SK-N-SH (cell line): ENCODE data around the gene MRPS27.

Experiments used
- CHD2 ChIP-seq: fragments of 150-350 bp; IDR thresholded peaks from 2 replicates; pipeline ENCODE4 v1.6.1; 2018; ENCODE audit warnings: low read length; ENCODE audit not compliant: partially characterized antibody
- CTCF ChIP-seq: fragments of 200-600 bp; sonication (generic); IDR thresholded peaks from 2 replicates; pipeline ENCODE4 v1.6.1; 2017; ENCODE audit warnings: antibody characterized with exemption, mild to moderate bottlenecking, moderate library complexity
- EP300 ChIP-seq, 2 experiments: IDR thresholded peaks; 2 replicates each; pipeline versions ENCODE4 v1.4.0 to v1.6.1; 2012; ENCODE audit warnings: borderline replicate concordance in 1 of 2, low read depth in 1 of 2, low read length in 1 of 2
- EZH2phosphoT487 ChIP-seq: fragments of 200-600 bp; sonication (generic); IDR thresholded peaks from 2 replicates; pipeline ENCODE4 v1.6.1; 2017; ENCODE audit warnings: low read depth, mixed run types, mild to moderate bottlenecking, antibody characterized with exemption, moderate library complexity, borderline replicate concordance
- GABPA ChIP-seq: IDR thresholded peaks from 2 replicates; pipeline ENCODE4 v1.4.0; 2012; ENCODE audit warnings: low read depth, mild to moderate bottlenecking
- MEF2A ChIP-seq: IDR thresholded peaks from 2 replicates; pipeline ENCODE4 v1.4.0; 2012; ENCODE audit warnings: low read depth, borderline replicate concordance
- MXI1 ChIP-seq: IDR thresholded peaks from 2 replicates; pipeline ENCODE4 v1.6.1; 2012; ENCODE audit warnings: mild to moderate bottlenecking, low read depth, low read length, improper control_type of control experiment
- RAD21 ChIP-seq: IDR thresholded peaks from 2 replicates; pipeline ENCODE4 v1.6.1; 2012; ENCODE audit warnings: mild to moderate bottlenecking, low read length
- REST ChIP-seq: IDR thresholded peaks from 2 replicates; pipeline ENCODE4 v1.6.1; 2012; ENCODE audit warnings: mild to moderate bottlenecking, low read depth, low read length, moderate library complexity
- TAF1 ChIP-seq: IDR thresholded peaks from 2 replicates; pipeline ENCODE4 v1.6.1; 2012; ENCODE audit warnings: low read depth, mild to moderate bottlenecking, low read length, moderate library complexity, borderline replicate concordance
- TF ChIP-seq, protein P1 (sequence below): IDR thresholded peaks from 2 replicates; pipeline ENCODE4 v1.4.0; 2012; ENCODE audit warnings: low read depth
- TF ChIP-seq, protein P2 (sequence below): fragments of 150-350 bp; IDR thresholded peaks from 2 replicates; pipeline ENCODE4 v1.6.1; 2017; ENCODE audit warnings: antibody characterized with exemption, low read length, low read depth, borderline replicate concordance

DNA sequence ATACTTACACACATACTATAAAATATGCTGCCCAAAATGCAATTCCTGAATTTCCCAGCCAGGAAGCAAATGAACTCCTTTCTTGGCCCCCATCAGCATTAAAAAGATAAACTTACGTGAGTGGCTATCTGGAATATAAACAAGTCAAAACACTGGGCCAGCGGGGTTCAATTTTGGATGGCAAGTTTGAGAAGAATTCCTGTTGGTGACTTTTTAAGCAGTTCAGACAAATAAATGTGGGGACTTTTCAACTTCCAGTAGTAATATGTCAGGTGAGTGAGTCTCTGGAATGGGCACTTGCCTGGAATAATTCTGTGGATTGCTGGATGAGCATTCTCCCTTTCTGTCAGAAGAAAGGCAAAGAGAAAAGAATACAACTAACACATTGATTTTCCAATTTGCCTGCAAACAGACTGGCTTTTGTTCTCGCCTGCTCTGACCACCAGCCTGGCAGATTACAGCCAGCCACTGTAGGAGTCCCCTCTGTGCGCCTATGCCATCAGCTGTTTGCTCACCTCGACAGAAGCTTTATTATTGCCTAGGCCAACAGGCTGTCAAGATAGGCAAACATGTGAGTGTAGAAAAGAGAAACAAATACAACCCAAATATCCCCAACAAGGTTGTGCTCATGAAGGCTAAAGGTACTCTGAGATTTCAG lies 78.6 kb downstream of the MRPS27 start:
- no peak for TF ChIP-seq CTCF
- no peak for TF ChIP-seq RAD21
- TF ChIP-seq EP300 (IDR thresholded peaks at IDR 0.05; ENCODE audit: borderline replicate concordance in 1 of 2, low read depth in 1 of 2, low read length in 1 of 2), result no peak
- TF ChIP-seq MXI1, result no peak
- TF ChIP-seq, protein P1, sequence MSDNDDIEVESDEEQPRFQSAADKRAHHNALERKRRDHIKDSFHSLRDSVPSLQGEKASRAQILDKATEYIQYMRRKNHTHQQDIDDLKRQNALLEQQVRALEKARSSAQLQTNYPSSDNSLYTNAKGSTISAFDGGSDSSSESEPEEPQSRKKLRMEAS, result no peak
- TF ChIP-seq GABPA, result no peak
- TF ChIP-seq MEF2A, result no peak
- TF ChIP-seq TAF1, result no peak
- TF ChIP-seq EZH2phosphoT487, result no peak
- TF ChIP-seq, protein P2, sequence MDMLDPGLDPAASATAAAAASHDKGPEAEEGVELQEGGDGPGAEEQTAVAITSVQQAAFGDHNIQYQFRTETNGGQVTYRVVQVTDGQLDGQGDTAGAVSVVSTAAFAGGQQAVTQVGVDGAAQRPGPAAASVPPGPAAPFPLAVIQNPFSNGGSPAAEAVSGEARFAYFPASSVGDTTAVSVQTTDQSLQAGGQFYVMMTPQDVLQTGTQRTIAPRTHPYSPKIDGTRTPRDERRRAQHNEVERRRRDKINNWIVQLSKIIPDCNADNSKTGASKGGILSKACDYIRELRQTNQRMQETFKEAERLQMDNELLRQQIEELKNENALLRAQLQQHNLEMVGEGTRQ, result no peak
- no peak for TF ChIP-seq REST
- no peak for TF ChIP-seq CHD2
